Activated T-helper 1 cell treated with anti-CD3 and anti-CD28 coated beads, Interleukin-2, amount 50 U/mL, for 16 hours (primary cell): ENCODE results near the gene OR51B2.

Experiments used
- DNase-seq, 2 donors: peaks; one replicate each; pipeline ENCODE4 v3.0.0-alpha.2; 2020; ENCODE audit warnings: low read depth in 1 of 2, low spot score in 1 of 2

OR51B2 gene

DNA sequence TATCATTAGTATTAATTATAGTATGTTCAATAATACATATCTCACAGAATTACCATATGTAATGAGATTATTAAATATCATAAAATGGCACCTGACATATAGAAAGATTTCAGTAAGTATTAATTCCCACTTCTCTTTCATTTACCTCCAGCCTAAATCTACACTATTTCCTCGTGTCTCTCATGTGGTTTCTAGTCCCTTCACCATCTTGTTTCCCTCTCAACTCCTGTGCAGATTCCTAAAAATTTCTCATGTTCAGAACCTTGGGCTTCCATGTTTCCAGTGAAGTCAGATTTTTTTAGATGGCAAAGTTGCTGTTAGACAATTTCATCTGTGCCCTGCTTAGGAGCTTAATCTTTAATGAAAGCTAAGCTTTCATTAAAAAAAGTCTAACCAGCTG lies 40.2 kb downstream of the OR51B2 start:
- no peak for DNase-seq

DNA sequence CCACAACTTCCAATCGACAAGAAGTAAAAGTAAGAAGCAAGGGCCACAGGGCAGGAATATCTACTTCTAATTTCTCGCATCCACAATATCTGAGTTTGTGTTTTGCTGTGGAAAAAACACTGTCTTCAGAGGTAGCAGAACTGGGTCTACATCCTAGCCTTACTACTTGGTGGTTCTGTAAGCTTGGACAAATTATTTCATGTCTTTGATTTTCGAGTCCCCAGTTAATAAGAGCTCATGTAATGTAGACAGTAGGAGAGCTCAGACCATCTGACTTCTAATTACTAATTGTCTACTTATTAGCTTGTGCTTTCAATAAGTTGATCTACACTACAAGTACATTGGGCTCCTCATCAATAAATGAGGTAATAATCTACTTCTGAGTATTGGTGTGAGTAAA lies 41.0 kb downstream of the OR51B2 start:
- DNase-seq = no peak

DNA sequence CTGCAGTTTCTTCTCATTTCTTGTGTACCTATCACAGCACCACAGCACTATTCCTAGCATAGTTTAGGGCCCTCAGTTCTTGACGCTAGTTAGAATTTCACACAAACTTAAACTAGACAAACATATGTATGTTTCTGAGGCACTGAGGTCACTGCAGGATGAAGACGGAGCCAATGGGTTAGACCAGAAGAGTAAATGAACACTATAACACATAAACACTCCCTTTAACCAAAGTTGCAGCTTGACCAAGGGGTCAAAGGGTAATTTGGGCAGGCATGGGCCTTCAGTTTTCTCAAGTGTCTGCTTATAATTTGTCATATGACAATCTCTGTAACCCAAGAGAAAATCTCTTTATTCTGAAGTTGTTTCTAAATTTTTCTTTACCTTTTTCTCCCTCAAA lies 41.5 kb downstream of the OR51B2 start:
- DNase-seq = no peak

DNA sequence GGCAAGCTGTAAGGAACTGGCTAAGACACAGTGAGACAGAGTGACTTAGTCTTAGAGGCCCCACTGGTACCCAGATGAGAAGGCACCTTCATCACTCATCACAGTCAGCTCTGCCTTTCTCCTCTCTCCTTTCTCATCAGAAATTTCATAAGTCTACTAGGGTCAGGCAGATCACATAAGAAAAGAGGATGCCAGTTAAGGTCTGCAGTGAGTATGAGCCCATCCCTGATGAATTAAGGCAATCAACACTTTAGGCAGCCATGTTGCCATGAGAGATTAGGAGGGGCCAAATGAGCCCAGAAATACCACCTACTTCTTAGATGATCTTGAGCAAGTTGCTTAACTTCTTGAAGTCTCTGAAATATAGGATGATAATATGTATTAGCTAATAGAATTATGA lies 42.5 kb downstream of the OR51B2 start:
- DNase-seq = no peak

DNA sequence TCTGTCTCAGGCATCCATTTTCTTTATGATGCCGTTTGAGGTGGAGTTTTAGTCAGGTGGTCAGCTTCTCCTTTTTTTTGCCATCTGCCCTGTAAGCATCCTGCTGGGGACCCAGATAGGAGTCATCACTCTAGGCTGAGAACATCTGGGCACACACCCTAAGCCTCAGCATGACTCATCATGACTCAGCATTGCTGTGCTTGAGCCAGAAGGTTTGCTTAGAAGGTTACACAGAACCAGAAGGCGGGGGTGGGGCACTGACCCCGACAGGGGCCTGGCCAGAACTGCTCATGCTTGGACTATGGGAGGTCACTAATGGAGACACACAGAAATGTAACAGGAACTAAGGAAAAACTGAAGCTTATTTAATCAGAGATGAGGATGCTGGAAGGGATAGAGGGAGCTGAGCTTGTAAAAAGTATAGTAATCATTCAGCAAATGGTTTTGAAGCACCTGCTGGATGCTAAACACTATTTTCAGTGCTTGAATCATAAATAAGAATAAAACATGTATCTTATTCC lies 43.5 kb downstream of the OR51B2 start:
- no peak for DNase-seq

DNA sequence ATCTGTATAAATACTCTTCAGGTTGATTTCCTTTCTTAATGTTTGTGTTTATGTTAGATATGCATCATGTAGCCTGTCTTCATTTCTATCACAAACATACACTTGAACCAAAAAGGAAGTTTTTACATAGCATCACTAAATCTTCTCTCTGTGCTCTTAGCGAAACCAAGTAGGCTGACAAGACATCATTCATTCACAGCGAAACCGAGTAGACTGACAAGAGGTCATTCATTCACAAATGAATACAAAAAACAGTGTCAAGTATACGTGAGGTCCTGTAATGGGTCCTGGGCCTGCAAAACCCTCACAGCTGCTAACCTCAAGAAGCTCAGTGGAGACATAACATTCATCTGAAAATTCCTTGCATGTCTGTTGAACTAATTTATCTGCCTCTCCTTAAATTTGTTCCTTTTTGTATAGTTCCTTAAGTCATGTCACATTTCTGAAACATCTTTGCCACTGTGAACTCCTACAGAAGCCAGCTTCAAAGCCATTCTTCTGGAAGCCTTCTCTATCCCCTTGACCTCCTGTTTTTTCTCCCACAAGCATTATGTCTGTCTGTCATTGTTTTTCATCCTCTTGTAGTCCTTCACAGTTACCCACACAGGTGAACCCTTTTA lies 44.5 kb downstream of the OR51B2 start:
- DNase-seq = no peak

DNA sequence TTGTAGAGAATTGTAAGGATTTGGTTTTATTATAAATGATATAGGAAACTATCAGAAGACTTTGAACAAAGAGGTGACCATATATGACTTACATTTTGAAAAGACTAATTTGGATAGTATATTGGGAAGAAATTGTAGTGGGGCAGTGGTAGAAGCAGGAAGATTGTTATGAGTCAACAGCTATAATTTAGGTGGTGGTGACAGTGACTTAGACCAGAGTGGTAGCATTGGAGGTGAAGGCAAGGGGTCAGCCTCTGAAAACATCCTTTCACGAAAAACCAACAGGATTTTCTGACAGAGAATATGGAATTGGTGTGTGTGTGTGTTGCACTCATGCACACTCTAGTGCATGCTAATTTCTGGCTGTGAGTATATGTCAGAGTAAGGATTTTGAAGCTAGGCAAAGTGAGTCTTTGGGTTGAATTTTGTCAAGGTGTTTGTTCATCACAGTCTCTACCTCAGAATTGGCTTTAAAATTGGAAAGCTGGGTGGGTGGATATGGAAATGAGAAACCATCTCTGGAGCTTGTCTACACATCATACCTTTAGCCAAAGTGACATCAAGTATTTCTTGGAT lies 46.2 kb downstream of the OR51B2 start:
- no peak for DNase-seq

DNA sequence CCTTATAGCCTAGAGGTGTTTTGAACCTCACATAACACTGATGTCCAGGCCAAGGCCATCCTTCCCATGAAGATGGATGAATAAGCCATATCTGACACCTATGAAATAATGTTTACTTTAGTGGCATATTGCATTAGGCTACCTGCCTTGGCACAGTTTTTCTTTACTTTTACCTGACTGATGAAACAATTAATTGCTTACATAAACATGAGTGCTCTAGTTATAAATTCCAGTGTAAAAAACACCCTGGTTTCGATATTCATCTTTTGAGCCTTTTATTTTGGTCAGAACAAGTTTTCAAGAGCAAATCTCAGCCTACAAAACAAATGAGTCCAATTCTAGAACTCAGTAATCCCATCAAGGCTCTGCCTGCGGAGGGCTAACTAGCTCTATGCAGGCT lies 47.4 kb downstream of the OR51B2 start:
- DNase-seq = no peak

DNA sequence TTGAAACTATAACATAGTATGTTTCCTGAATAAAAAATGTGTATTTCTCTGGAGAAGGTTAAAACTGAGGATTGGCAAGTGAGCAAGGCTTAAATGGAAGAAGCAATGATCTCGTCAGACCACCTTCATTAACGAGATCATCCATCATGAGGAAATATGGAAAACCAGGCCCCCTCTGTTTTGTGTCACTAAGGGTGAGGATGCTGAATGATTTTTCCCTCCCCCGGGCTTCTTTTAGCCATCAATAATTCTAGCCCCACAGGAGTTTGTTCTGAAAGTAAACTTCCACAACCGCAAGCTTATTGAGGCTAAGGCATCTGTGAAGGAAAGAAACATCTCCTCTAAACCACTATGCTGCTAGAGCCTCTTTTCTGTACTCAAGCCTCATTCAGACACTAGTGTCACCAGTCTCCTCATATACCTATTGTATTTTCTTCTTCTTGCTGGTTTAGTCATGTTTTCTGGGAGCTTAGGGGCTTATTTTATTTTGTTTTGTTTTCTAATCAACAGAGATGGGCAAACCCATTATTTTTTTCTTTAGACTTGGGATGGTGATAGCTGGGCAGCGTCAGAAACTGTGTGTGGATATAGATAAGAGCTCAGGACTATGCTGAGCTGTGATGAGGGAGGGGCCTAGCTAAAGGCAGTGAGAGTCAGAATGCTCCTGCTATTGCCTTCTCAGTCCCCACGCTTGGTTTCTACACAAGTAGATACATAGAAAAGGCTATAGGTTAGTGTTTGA lies 48.6 kb downstream of the OR51B2 start:
- DNase-seq = no peak

DNA sequence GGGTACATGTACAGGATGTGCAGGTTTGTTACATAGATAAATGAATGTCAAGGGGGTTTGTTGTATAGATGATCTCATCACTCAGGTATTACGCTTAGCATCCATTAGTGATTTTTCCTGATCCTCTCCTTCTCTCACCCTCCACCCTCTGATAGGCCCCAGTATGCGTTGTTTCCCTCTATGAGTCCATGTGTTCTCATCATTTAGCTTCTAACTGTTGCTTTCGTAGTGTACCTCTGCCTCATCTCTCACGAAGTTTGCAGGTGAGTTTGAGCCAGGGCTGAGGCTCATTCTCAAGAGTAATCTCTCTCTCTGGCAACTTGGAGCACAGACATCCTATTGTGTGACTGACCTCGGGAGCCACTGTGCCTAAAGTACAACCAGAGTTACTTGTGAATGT lies 49.7 kb downstream of the OR51B2 start:
- no peak for DNase-seq
